Breast epithelium (tissue), 3 donors: ENCODE measurements around the gene CDH2.

Experiments used
- CTCF ChIP-seq, 3 donors: fragments of 450-650 bp; IDR thresholded peaks; one replicate each; pipeline ENCODE4 v1.5.1; 2016 to 2017; ENCODE audit warnings: antibody characterized with exemption in 3 of 3, mild to moderate bottlenecking in 3 of 3, moderate library complexity in 3 of 3
- POLR2AphosphoS5 ChIP-seq, 3 donors: sonication (generic); formaldehyde crosslinking; IDR thresholded peaks; one replicate each; pipeline ENCODE4 v1.6.1; 2017; ENCODE audit warnings: antibody characterized with exemption in 3 of 3

GRCh38 chr18:28175930-28176697, 816 bp downstream of the CDH2 start:
- TF ChIP-seq CTCF (IDR thresholded peaks at IDR 0.05): no peak
- no peak for TF ChIP-seq POLR2AphosphoS5 (IDR thresholded peaks at IDR 0.05)
